Anterior cingulate cortex (tissue), 58 donors: ENCODE results near the gene IGF2.
"Not testable (repeated sequence)": the region's sequence is repeated elsewhere in the genome, so short reads cannot be mapped to it uniquely, and the experiment has no call there.

Experiments used
- DNase-seq, 58 donors: peaks; one replicate each; lab custom pipeline; 2025; lab: John Stamatoyannopoulos, UW

The IGF2 gene

DNA sequence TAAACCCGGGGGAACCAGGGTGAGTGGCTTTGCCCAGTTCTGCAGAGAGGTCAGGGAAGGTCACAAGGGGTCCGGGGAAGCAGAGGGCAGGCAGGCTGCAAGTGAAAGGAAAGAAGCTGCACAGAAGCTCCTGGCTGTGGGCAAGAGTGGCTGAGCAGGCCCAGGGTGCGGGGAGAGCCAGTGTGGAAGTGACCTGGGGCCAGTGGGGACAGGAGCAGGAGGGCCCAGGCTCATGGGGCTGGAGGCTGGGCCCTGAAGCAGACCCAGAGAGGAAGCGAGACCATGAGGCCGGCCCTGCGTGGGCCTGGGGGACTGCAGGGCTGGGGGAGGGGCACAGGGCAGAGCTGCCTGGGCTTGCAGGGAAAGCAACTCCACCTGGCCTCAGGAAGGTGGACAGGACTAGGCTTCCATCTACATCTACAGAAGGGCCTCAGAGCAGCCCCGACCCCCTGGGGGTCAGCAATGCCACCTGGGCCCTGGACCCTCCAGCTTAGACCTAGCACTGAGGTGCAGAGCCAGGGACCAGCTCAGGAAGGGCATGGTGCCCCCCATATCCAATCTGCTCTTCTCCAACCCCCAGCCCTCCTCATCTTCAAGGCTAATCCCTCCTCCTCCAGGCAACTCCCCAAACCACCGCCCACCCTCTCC lies 11.6 kb downstream of the IGF2 start:
- DNase-seq, result no peak

DNA sequence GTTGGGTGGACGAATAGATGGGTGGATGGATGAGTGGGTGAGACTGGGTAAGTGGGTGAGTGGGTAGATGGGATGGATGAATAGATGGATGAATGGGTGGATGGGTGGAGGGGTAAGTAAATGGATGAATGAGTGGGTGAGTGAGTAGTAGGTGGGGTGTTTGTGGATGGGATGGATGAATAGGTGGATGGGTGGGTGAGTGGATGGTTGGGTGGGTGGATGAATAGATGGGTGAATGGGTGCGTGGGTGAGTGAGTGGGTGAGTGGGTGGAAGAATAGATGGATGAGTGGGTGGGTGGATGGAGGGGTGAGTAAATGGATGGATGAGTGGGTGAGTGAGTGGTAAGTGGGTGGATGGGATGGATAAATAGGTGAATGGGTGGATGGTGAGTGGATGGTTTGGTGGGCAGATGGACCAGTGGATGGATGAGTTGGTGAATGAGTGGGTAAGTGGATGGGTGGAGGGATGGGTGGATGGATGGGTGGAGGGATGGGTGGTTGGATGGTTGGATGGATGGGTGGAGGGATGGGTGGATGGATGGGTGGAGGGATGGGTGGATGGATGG lies 12.6 kb downstream of the IGF2 start:
- DNase-seq, result no peak

DNA sequence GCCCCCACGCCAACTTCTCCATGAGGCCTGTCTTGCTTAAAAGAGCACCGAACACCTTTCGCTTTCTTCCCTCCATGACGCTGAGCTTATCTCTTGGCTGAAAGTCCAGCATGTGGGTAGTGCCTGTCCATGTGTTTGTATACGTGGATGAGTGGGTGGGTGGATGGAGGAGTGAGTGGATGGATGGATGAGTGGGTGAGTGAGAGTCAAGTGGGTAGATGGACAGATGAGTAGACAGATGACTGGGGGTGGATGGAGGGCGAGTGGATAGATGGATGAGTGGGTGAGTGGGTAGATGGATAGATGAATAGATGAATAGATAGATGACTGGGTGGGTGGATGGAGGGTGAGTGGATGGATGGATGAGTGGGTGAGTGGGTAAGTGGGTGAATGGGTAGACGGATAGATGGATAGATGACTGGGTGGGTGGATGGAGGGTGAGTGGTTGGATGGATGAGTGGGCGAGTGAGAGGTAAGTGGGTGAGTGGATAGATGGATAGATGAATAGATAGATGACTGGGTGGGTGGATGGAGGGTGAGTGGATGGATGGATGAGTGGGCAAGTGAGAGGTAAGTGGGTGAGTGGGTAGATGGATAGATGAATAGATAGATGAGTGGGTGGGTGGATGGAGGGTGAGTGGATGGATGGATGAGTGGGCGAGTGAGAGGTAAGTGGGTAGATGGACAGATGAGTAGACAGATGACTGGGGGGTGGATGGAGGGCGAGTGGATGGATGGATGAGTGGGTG lies 14.3 kb downstream of the IGF2 start:
- not testable (repeated sequence) for DNase-seq

DNA sequence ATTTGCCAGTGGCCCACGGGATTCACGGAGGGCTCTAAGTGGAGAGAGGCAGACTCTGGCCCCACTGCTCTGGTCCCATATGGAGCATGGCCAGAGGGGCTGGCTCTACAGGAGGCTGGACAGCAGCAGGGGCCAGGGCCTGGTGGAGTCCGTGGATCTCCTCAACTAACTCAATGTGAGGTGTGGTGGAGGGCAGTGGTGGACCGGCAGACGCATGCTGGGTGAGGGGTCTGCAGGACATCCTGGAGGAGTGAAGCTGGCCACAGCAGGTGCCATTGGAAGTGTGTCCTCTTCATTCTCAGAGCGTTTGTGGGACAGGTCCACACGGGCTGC lies 15.6 kb downstream of the IGF2 start:
- DNase-seq, result no peak

DNA sequence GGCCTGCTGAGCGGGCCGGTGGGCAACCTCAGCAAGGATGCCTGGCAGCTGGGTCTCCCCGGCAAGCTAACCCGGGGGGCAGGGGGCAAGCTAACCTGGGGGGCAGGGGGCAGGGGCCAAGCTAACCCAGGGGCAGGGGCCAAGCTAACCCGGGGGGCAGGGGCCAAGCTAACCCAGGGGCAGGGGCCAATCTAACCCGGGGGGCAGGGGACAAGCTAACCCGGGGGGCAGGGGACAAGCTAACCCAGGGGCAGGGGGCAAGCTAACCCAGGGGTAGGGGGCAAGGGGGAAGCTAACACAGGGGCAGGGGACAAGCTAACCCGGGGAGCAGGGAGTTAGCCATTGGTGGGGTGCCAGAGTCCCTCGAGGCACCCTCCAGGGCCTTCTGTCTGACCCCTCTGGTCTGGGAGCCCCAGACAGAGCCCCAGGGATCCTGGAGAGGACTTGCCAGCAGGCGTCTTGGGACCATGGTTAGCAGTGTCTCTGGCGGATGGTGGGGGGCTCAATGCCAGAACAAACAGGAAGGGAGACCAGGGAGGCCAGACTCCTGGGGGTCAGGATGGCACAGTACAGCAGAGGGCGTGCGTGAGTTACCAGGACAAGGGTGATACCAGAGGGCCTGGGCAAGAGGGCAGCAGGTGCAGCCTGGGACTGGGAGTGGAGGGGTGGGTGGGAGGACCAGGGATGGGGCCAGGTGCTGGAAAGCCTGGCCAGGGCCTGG lies 16.1 kb downstream of the IGF2 start:
- DNase-seq, result no peak

DNA sequence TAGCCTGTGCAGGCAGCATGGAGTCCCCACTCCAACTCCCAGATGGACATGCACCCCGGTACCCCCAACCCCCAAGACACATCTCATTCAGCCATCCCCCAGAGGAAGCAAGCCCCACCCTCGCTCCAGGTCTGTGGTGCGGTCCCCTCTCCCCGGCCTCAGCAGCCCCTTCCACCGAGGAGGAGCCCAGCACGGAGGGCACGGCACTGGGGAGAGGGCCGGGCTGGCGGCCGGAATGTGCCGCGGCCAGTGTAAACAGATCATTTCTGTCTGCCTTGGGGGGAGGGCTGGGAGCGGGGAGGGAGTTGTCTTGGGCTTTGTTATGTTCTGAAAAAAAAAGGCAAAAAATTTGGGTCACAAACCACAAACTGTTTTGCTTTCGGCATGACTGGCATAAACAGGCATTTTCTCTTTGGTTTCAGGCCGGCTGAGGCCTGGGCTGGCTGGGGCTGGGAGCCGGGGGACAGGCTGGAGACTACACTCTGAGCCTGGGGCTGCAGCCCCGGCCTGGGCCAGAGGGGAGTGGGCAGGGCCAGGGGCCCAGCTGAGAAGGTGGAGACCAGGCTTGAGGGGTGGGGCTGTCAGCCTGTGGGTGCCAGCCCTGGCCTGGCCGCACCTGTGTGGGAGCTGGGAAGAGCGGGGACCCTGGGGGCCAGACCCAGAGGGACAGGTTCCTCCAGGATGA lies 16.8 kb downstream of the IGF2 start:
- DNase-seq, result no peak

DNA sequence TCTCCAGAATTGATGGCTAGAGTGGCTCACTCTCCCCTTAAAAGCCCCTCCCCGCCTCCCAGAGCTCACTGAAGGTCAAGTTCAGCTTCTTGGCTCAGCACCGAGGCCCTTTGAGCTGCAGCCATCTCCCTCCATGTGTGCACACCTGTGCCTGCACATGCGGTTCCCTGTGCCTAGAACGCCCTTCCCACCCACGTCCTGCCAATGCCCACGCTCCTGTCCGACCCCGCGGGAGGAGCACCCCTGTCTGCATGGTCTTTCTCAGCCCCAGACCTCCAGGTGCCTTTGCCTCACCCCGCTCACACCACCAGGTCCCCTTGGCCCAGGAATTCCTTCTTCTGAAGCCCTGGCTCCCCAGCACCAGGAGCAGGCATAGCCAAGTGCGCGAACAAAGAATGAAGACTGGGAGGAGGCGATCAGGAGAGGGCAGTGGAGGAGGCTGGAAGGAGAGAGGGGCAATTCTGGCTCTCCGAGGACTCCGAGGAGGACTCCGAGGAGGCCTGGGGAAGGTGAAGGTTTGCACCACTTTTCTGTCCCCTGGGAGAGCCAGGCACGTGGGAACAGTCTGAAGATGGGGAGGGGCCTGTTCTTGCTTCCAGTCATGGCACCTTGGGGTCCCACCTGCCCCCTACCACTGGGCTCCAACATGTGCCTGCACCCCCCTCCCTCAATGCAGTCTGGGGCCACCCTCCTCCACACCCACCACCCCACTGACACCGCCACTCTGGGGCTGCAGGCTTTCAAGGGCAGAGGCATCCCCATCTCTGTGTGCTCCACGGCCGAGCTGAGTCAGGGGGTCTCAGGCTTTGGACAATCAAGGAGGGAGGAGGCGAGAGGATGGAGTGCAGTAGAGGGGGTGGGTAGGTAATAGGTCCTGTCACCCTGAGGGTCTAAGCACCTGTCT lies 17.7 kb downstream of the IGF2 start:
- no peak for DNase-seq

DNA sequence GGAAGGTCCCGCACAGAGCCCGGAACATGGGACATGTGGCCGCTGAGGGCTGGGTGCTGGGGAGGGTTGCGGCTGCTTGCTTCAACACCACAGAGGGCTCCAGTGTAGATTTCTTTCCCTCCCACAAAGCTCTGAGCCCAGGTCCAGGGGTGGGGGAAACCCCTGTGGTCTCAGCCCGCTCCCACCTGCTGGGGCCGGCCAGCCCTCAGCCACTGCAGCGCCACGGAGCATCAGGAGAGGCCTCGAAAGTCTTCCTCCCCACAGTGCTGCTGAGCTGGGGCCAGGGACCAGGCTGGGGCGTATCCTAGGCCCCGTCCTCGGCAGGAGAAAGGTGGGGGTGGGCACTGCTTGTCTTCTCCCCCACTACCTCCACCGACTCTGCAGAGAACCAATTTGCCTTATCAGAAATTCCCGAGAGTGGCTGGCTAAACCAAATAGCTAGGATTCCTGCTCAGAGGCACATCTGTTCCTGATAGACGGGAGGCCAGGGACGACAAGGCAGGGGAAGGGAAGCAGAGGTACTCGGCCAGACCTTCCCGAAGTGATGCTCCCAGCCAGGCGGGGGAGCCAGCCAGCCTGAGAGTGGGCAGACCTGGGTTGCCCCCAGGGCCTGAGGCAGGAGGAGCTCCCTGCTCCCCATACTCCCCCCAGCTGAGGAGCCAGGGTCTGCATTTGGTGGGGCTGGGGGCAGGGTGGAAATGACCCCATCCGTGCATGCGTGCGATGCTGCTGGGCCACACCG lies 18.7 kb downstream of the IGF2 start:
- DNase-seq, result no peak

DNA sequence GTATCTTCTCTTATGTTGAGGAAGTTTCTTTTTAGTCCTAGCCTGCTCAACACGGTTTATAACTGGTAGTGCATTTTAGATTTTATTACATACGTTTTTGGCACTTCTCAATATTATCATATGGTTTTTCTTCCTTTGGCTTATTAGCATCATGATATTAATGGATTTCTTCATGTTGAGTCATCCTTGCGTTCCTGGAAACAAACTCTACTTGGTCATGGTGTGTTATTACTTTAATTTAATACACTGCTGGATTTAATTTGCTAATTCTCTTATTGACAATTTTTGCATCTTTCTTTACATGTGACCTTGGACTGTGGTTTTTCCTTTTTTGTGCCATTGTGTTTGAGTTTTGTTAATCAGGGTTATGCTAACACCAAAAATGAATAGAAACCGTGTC lies 20.5 kb downstream of the IGF2 start:
- DNase-seq, result no peak

DNA sequence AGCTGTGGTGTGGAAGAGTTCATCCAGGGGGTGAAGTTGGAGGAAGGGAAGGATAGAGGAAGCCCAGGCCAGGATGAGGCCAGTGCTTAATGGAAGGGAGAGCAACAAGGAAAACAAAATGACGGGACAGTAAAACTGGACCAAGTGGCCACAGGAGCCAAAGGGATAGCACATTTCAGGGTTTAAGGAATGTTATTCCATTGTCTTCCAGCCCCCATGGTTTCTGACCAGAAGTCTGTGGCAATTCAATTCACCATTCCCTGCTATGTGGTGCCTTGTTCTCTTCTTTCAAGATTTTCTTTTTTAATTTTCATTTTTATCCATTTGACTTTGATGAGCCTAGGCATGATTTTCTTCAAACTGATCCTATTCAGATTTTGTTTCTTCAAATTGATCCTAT lies 22.5 kb downstream of the IGF2 start:
- no peak for DNase-seq

DNA sequence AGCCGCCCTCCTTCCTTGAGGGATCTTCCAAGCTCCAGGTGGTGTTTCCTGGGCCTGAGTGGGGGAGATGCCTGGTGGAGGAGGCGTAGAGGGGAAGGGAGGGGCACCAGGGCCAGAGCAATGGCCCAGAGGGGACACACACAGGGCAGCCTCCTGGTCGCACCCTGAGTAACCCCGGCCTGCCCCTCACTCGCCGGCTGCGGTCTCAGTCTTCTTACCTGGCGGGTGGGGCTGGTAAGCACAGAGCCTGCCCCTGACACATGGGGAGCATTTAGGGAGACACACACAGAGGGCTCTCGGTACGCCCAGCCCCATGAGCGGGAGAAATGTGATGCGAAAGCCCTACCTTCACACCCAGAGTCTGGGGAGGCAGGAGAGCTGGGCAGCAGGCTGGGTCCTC lies 23.9 kb downstream of the IGF2 start:
- no peak for DNase-seq

DNA sequence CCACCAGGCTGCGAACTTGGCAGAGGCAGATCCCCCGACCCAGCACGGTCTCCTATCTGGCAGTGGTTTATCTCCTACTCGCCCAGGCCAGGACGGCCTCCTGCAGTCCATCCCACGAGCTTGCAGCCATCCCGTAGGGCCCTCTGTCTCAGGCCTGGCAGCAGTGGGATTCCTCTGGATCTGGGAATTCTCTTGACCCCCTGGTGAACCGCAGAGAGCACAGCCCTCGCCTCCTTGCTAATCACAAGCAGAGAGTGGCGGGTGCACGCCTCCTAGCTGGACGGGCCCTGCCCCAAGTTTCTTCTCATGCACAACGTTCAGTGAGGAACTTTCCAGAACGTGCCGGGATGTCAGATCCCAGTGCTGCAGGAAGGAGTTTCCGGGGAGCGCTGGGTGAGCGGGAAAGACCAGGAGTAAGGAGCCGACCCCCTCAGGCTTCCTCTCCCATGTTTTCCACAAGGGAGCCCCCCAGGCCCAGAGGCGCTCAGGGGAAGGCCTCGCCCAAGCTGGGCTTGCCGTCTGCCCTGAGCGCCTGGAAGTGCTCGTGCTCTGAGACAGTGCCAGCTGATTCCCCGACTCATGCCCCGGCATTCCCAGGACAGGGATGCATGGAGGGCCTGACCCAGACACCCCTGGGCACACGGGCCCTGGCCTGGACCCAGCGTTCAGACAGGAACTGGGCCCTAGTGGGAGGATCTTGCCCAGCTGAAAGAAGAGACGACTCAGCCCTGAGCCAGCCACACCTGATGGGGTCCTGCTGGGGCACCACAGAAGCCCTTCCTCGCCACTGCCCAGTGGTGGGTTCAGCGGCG lies 24.6 kb downstream of the IGF2 start:
- DNase-seq, result no peak

DNA sequence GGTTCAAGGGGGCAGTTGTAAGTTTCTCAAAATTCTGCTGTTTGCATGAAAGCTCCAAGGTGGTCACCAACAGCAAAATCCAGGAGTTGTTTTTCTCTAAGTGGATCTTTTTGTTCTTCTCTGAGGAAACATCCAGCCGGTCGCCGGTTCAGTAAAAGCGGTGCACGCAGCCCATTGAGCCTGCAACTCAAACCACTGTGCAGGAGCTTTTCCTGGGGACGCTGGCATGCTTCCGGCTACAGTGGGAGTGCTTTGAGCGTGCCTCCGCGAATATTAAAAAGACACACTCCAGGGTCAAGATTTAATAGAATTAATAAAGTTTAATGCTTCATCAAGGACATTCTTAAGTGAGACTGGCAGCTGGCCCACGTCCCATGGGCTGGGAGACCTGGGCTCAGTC lies 25.4 kb downstream of the IGF2 start:
- DNase-seq, result no peak

DNA sequence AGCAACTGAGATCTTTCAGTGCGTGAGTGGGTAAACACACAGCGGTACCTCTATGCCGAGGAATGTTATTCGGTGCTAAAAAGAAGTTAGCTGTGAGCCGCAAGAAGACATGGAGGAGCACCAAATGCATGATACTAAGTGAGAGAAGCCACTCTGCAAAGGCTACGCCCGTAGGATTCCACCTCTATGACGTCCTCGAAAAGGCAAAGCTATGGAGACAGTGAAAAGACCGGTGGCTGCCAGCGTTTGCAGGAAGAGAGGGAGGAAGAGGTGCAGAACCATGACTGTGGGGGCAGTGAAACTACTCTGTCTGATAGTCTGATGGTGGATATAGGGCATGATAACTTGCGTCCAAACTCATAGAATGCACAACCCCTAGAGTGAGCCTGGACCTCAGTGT lies 28.7 kb downstream of the IGF2 start:
- DNase-seq, result no peak

DNA sequence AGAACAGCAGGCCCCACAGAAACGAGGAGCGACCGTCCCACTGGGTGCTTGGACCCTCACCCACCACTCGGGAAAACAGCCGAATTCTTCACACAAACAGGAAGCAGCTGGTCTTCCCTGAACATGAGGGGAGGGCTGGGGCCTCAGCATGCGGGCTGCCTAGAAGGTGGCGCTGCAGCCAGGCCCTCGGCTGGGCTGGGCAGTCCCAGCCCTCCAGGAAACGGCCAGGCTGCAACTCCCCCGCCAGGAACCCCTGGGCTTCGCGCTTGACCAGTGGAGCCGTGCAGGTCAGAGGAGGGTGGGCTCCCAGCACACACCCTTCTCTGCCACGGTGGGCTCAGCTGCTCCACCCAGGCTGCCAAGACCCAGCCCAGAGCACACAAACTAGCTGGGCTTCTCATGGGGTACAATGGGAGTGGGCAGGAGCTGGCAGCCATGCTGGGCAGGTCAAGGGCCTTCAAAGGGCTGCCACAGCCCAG lies 29.6 kb downstream of the IGF2 start:
- DNase-seq, result no peak

DNA sequence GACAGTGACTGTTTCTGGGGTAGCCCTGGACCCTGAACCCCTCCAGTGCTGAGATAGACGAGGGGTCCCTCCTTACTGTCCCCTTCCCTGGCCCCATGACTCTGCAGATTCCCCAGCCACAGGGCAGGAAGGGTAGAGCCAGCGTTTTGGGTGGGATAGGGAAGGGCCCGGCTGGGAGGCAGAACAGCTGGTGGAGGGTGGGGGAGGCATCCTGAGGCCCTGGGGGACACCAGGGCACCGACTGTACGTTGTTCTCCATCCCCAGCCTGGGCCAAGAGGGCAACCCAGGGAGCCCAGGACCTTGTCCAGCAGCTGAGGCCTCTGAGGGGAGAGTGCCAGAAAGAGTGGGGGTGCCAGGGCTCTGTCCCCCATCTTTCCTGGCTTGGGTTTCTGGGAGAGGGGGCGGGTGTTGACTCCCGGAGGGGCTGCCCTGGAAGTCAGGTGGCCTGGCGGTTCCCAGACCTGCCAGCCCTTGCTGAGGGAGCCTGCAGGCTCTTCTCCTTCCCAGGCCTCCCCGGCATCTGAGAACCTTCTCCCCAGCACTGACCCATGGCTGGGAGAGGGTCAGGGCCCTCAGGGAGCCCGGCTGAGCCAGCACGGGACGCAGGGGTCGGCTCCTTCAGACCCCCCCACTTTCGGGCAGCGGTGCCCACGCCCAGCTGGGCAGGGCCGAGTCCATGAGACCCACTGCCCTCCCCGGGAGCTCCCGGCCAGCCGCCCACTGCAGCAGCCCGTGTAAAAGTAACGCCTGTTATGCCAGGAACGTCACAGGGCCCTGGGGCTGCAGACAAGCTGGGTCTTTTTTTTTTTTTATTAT lies 30.3 kb downstream of the IGF2 start:
- no peak for DNase-seq

DNA sequence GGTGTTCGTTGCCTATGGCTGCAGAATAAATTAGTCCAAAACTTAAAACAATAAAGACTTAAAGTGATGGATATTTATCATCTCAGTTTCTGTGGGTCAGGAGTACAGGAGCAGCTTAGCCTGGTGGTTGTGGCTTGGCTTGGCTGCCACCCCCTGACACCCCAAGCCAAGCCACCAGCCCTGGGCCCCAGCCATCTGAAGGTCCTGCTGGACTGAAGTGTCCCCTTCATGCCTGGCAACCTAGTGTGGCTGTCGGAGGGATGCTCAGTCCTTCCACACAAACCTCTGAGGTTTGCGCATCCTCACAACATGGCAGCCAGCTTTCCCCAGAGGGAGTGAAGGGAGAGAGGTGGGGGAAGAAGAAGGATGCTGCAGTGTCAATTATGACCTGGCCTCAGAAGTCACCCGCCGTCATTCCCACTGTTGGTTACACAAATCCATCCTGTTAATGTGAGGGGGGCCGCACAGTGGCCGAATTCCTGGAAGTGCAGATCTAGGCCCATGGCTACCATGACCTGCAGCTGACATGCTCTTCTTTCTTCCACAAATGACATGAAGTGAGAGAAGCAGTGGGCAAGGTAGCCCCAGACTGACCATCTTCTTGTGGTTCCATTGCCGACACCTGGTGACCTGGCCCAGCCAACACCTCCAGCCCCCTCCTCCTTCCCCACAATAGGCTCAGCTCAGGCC lies 31.1 kb downstream of the IGF2 start:
- DNase-seq, result no peak
